GM12891 (cell line): ENCODE results near the gene NDUFAF7.

ENCODE experiments used
- PAX5 ChIP-seq: IDR thresholded peaks from 2 replicates; pipeline ENCODE4 v1.6.1; 2011; ENCODE audit warnings: low read length, moderate library complexity, mild to moderate bottlenecking; ENCODE audit not compliant: insufficient read depth, severe bottlenecking
- POLR2A ChIP-seq: IDR thresholded peaks from 2 replicates; pipeline ENCODE4 v1.6.1; 2011; ENCODE audit warnings: low read depth, low read length, control low read depth
- POLR2AphosphoS5 ChIP-seq: IDR thresholded peaks from 2 replicates; pipeline ENCODE4 v1.6.1; 2011; ENCODE audit warnings: low read depth, low read length, control low read depth
- POU2F2 ChIP-seq: IDR thresholded peaks from 2 replicates; pipeline ENCODE4 v1.6.1; 2011; ENCODE audit warnings: low read depth, mild to moderate bottlenecking, control low read depth, low read length, moderate library complexity
- SPI1 ChIP-seq: IDR thresholded peaks from 2 replicates; pipeline ENCODE4 v1.6.1; 2011; ENCODE audit warnings: low read depth, low read length, control low read depth
- TAF1 ChIP-seq: IDR thresholded peaks from 2 replicates; pipeline ENCODE4 v1.6.1; 2011; ENCODE audit warnings: low read depth, low read length, control low read depth

DNA sequence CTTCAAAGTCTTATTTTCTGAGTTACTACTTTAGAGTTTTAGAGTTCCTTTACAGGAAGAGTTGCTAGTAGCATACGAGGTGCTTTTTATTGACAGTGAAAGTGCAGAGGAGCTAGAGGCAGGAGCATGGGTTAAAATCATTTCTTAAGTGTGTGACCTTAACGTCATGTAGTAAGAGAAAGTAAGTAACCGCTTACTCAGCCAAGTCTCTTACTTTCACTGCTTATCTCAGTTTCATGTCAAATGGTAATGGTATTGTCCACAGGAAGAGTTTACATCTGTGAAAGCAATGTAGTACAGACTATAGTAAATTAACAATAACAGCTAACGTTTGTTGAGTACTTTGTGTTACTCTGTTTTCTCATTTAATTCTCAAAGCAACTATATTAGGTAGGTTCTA is 12.6 kb downstream of the NDUFAF7 start:
- TF ChIP-seq POLR2A (no peak), TAF1 (no peak), POLR2AphosphoS5 (no peak), SPI1 (no peak), POU2F2 (no peak), PAX5 (no peak)
